SU-DHL-6 (cell line): ENCODE measurements around the gene SLC41A1.
"Not testable (repeated sequence)": the region's sequence is repeated elsewhere in the genome, so short reads cannot be mapped to it uniquely, and the experiment has no call there.

Experiments used
- H2AFZ ChIP-seq: fragments of 200-600 bp; sonication (generic); 2 replicates; pipeline ENCODE4 v1.6.1; 2014; ENCODE audit warnings: low read depth, mild to moderate bottlenecking, moderate library complexity, mixed read lengths, antibody characterized with exemption, low read length; ENCODE audit not compliant: severe bottlenecking
- H3F3A ChIP-seq: fragments of 200-600 bp; shearing (Covaris generic); 2 replicates; pipeline ENCODE4 v1.6.0; 2016; ENCODE audit warnings: antibody characterized with exemption, mild to moderate bottlenecking; ENCODE audit not compliant: insufficient read depth
- H3K27ac ChIP-seq: fragments of 200-600 bp; sonication (generic); 2 replicates; pipeline ENCODE4 v1.5.1; 2016; ENCODE audit warnings: low read depth, mild to moderate bottlenecking, low read length, moderate library complexity, mixed read lengths
- H3K27me3 ChIP-seq: fragments of 200-600 bp; sonication (generic), shearing (Covaris generic); 2 replicates; pipeline ENCODE4 v1.6.0; 2014; ENCODE audit warnings: mild to moderate bottlenecking, low read length
- H3K36me3 ChIP-seq: fragments of 200-600 bp; sonication (generic); 2 replicates; pipeline ENCODE4 v1.6.1; 2014; ENCODE audit warnings: mild to moderate bottlenecking, low read length, mixed read lengths
- H3K4me2 ChIP-seq: fragments of 300-600, 200-600 bp; shearing (Covaris generic), sonication (generic); 2 replicates; pipeline ENCODE4 v1.6.0; 2014; ENCODE audit warnings: low read length, low read depth, mild to moderate bottlenecking; ENCODE audit not compliant: poor library complexity, severe bottlenecking
- H3K4me3 ChIP-seq: fragments of 200-600 bp; sonication (generic); 2 replicates; pipeline ENCODE4 v1.5.1; 2014; ENCODE audit warnings: antibody characterized with exemption, low read length, mild to moderate bottlenecking, mixed read lengths; ENCODE audit not compliant: insufficient read depth, poor library complexity, severe bottlenecking
- H3K79me2 ChIP-seq: fragments of 200-600 bp; sonication (generic); 2 replicates; pipeline ENCODE4 v1.6.1; 2014; ENCODE audit warnings: mild to moderate bottlenecking, low read length, moderate library complexity; ENCODE audit not compliant: insufficient read depth
- H3K9ac ChIP-seq: fragments of 200-600 bp; sonication (generic); 2 replicates; pipeline ENCODE4 v1.7.0; 2014; ENCODE audit warnings: mild to moderate bottlenecking, low read length
- H3K9me2 ChIP-seq: fragments of 200-600 bp; sonication (generic); replicated peaks from 2 replicates; pipeline ENCODE4 v1.6.1; 2014; ENCODE audit warnings: low read length; ENCODE audit not compliant: insufficient read depth
- H3K9me3 ChIP-seq: fragments of 200-600 bp; sonication (generic); 2 replicates; pipeline ENCODE4 v1.6.1; 2014; ENCODE audit warnings: low read length, mixed read lengths; ENCODE audit not compliant: insufficient read depth
- H4K20me1 ChIP-seq: fragments of 200-600 bp; sonication (generic); 2 replicates; pipeline ENCODE4 v1.6.1; 2014; ENCODE audit warnings: low read depth, mild to moderate bottlenecking, antibody characterized with exemption, low read length, moderate library complexity, mixed read lengths
- CTCF ChIP-seq: fragments of 200-600 bp; sonication (generic); IDR thresholded peaks from one replicate; pipeline ENCODE4 v1.5.1; 2017; ENCODE audit warnings: antibody characterized with exemption, mild to moderate bottlenecking, low read length, moderate library complexity; ENCODE audit not compliant: insufficient read depth, poor library complexity, severe bottlenecking
- EZH2phosphoT487 ChIP-seq: fragments of 200-600 bp; sonication (generic), shearing (Covaris generic); conservative IDR thresholded peaks from 2 replicates; pipeline ENCODE4 v1.6.1; 2018; ENCODE audit warnings: mild to moderate bottlenecking, antibody characterized with exemption, low read length, moderate library complexity, mixed read lengths

The SLC41A1 gene

GRCh38 chr1:205812878-205813754 is at the start of gene SLC41A1:
Gene SLC41A1 (minus strand): TSS chr1:205813198. CDS start chr1:205810441, 2,757 bp downstream.
- Histone ChIP-seq H3F3A (no peaks in the 10 kb centered on the region), H4K20me1 (no peaks in the 10 kb centered on the region), H3K27me3 (no peaks in the 10 kb centered on the region), H3K4me3 (peak within 1 kb of the TSS; percentile 76), H3K9me2 (no peaks in the 10 kb centered on the region), H3K9me3 (no peaks in the 10 kb centered on the region), H3K9ac (peak within 1 kb of the TSS; percentile 90), H3K27ac (peak within 1 kb of the TSS; percentile 49), H3K79me2 (peaks cover 36% of the 10 kb centered on the region), H3K36me3 (no peaks in the 10 kb centered on the region), H3K4me2 (peak within 1 kb of the TSS; percentile 92), H2AFZ (peak within 1 kb of the TSS; percentile 65)
- no peak for TF ChIP-seq EZH2phosphoT487
- TF ChIP-seq CTCF: no peak

GRCh38 chr1:205861540-205861939 is 48.5 kb upstream of the SLC41A1 start:
- TF ChIP-seq CTCF (no peak), EZH2phosphoT487 (no peak)
- Histone ChIP-seq H3K79me2 (no peaks in the 10 kb centered on the region), H3K9ac (no peak overlapping the region), H3K36me3 (0 out of 2 replicates have a peak, but pooled peaks cover 5% of the 10 kb centered on the region), H3K4me2 (no peak overlapping the region), H4K20me1 (no peaks in the 10 kb centered on the region), H3K4me3 (no peak overlapping the region), H3K9me2 (no peaks in the 10 kb centered on the region), H3K27me3 (no peaks in the 10 kb centered on the region), H3F3A (no peaks in the 10 kb centered on the region), H2AFZ (no peak overlapping the region), H3K9me3 (peaks cover 15% of the 10 kb centered on the region; the same call in 1 of the 2 replicates), H3K27ac (no peak overlapping the region)

- no peaks in the 10 kb centered on the region for H3K79me2 ChIP-seq
- H4K20me1 ChIP-seq: no peaks in the 10 kb centered on the region
- no peaks in the 10 kb centered on the region for H3K27me3 ChIP-seq
- H3K9ac ChIP-seq: peak overlapping the region; percentile 12; the same call in 1 of the 2 replicates
- H3K9me2 ChIP-seq: no peaks in the 10 kb centered on the region
- peak overlapping the region; percentile 45; the same call in 1 of the 2 replicates for H3K27ac ChIP-seq
- 0 out of 2 replicates have a peak, but pooled peaks cover 5% of the 10 kb centered on the region for H3K36me3 ChIP-seq
- peaks cover 18% of the 10 kb centered on the region; the same call in 1 of the 2 replicates for H3K9me3 ChIP-seq
- H3F3A ChIP-seq: no peaks in the 10 kb centered on the region
- TF ChIP-seq EZH2phosphoT487 (no peak), CTCF (no peak)
- H2AFZ ChIP-seq: peak overlapping the region; percentile 47
- H3K4me2 ChIP-seq: peak overlapping the region; percentile 50
- no peak overlapping the region for H3K4me3 ChIP-seq
Observed at GRCh38 chr1:205858141-205858961, 45.4 kb upstream of the SLC41A1 start.

GRCh38 chr1:205857501-205857900 is 44.5 kb upstream of the SLC41A1 start:
- not testable (repeated sequence) for H3F3A ChIP-seq, H3K79me2 ChIP-seq, H3K9me2 ChIP-seq, H3K4me3 ChIP-seq, H4K20me1 ChIP-seq, H3K4me2 ChIP-seq, H3K27ac ChIP-seq, H3K36me3 ChIP-seq, H3K27me3 ChIP-seq
- Histone ChIP-seq H3K9ac (peak overlapping the region; percentile 12; the same call in 1 of the 2 replicates), H3K9me3 (peaks cover 21% of the 10 kb centered on the region; the same call in 1 of the 2 replicates), H2AFZ (peak overlapping the region; percentile 47)
